Tibial nerve (tissue), 4 donors: Measurements from ENCODE around the gene BPIFB3.

Experiments used
- EP300 ChIP-seq, 2 donors: sonication (generic); formaldehyde crosslinking; IDR thresholded peaks; one replicate each; pipeline ENCODE4 v1.6.1; 2017; ENCODE audit warnings: antibody characterized with exemption in 2 of 2, mild to moderate bottlenecking in 1 of 2
- POLR2A ChIP-seq, 2 donors: fragments of 450-650 bp; IDR thresholded peaks; one replicate each; pipeline ENCODE4 v1.6.1; 2017; ENCODE audit warnings: antibody characterized with exemption in 2 of 2, mild to moderate bottlenecking in 2 of 2, moderate library complexity in 2 of 2
- TF ChIP-seq, protein P1 (sequence below), 5 experiments: fragments of 200-600 bp in 3 of 5; fragments of 450-650 bp in 2 of 5; sonication (generic) in 3 of 5; IDR thresholded peaks; one replicate each; pipeline ENCODE4 v1.5.1; 2016 to 2019; ENCODE audit warnings: antibody characterized with exemption in 5 of 5, mild to moderate bottlenecking in 3 of 5, moderate library complexity in 2 of 5

DNA sequence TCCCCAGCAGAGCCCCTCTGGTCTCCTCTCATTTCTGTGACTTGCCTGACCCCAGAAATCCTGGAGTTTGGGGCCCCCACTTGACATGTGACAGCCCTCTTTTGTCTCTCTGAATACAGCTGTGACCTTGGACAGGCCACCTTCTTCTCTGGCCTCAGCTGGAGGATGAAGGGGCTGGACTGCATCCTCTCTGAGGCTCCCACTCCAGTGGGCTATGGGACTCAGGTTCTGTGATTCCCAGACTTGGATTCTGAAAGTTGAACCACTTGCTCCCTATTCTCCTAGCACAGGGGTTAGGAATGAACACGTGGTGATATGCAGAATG, 9.1 kb downstream of the BPIFB3 start:
- TF ChIP-seq, protein P1, sequence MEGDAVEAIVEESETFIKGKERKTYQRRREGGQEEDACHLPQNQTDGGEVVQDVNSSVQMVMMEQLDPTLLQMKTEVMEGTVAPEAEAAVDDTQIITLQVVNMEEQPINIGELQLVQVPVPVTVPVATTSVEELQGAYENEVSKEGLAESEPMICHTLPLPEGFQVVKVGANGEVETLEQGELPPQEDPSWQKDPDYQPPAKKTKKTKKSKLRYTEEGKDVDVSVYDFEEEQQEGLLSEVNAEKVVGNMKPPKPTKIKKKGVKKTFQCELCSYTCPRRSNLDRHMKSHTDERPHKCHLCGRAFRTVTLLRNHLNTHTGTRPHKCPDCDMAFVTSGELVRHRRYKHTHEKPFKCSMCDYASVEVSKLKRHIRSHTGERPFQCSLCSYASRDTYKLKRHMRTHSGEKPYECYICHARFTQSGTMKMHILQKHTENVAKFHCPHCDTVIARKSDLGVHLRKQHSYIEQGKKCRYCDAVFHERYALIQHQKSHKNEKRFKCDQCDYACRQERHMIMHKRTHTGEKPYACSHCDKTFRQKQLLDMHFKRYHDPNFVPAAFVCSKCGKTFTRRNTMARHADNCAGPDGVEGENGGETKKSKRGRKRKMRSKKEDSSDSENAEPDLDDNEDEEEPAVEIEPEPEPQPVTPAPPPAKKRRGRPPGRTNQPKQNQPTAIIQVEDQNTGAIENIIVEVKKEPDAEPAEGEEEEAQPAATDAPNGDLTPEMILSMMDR (IDR thresholded peaks at IDR 0.05) = no peak
- TF ChIP-seq EP300 (IDR thresholded peaks at IDR 0.05) = no peak
- no peak for TF ChIP-seq POLR2A (IDR thresholded peaks at IDR 0.05)
